Measurements from ENCODE around the gene MAPKAP1.

Gene MAPKAP1

GRCh38 chr9:125511789-125512660 is 195.0 kb downstream of the MAPKAP1 start:
- Histone ChIP-seq H3K36me3 (ENCODE audit: control insufficient read depth, low read length) (no peaks in the 10 kb centered on the region), H4K20me1 (ENCODE audit: control insufficient read depth, insufficient read depth, low read depth, low read length) (no peaks in the 10 kb centered on the region), H3K27ac (ENCODE audit: low read depth, low read length) (no peak overlapping the region), H3K27me3 (ENCODE audit: control insufficient read depth, low read length) (no peaks in the 10 kb centered on the region), H3K4me1 (ENCODE audit: control insufficient read depth, low read length) (no peaks in the 10 kb centered on the region), H3K79me2 (ENCODE audit: control insufficient read depth, low read length) (no peaks in the 10 kb centered on the region), H3K9me3 (ENCODE audit: control insufficient read depth, insufficient read depth, low read length) (no peaks in the 10 kb centered on the region), H3K9me2 (replicated peaks; ENCODE audit: control insufficient read depth, low read length) (no peaks in the 10 kb centered on the region), H3K4me3 (ENCODE audit: low read length) (no peak overlapping the region), H3F3A (ENCODE audit: control insufficient read depth, insufficient read depth) (no peaks in the 10 kb centered on the region), H3K4me2 (ENCODE audit: low read length) (no peak overlapping the region)
- TF ChIP-seq, protein P1, sequence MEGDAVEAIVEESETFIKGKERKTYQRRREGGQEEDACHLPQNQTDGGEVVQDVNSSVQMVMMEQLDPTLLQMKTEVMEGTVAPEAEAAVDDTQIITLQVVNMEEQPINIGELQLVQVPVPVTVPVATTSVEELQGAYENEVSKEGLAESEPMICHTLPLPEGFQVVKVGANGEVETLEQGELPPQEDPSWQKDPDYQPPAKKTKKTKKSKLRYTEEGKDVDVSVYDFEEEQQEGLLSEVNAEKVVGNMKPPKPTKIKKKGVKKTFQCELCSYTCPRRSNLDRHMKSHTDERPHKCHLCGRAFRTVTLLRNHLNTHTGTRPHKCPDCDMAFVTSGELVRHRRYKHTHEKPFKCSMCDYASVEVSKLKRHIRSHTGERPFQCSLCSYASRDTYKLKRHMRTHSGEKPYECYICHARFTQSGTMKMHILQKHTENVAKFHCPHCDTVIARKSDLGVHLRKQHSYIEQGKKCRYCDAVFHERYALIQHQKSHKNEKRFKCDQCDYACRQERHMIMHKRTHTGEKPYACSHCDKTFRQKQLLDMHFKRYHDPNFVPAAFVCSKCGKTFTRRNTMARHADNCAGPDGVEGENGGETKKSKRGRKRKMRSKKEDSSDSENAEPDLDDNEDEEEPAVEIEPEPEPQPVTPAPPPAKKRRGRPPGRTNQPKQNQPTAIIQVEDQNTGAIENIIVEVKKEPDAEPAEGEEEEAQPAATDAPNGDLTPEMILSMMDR (IDR thresholded peaks at IDR 0.05; ENCODE audit: low read depth, low read length, poor library complexity, severe bottlenecking), result no peak
- TF ChIP-seq EZH2phosphoT487 (IDR thresholded peaks at IDR 0.05; ENCODE audit: borderline replicate concordance, low read length), result no peak

GRCh38 chr9:125510980-125511379 is 196.0 kb downstream of the MAPKAP1 start:
- Histone ChIP-seq H3K36me3 (ENCODE audit: control insufficient read depth, low read length) (no peaks in the 10 kb centered on the region), H3F3A (ENCODE audit: control insufficient read depth, insufficient read depth) (no peaks in the 10 kb centered on the region), H4K20me1 (ENCODE audit: control insufficient read depth, insufficient read depth, low read depth, low read length) (no peaks in the 10 kb centered on the region), H3K27ac (ENCODE audit: low read depth, low read length) (no peak overlapping the region), H3K9me2 (replicated peaks; ENCODE audit: control insufficient read depth, low read length) (no peaks in the 10 kb centered on the region), H3K4me1 (ENCODE audit: control insufficient read depth, low read length) (no peaks in the 10 kb centered on the region), H3K4me3 (ENCODE audit: low read length) (no peak overlapping the region), H3K4me2 (ENCODE audit: low read length) (no peak overlapping the region), H3K79me2 (ENCODE audit: control insufficient read depth, low read length) (no peaks in the 10 kb centered on the region), H3K9me3 (ENCODE audit: control insufficient read depth, insufficient read depth, low read length) (no peaks in the 10 kb centered on the region), H3K27me3 (ENCODE audit: control insufficient read depth, low read length) (no peaks in the 10 kb centered on the region)
- TF ChIP-seq EZH2phosphoT487 (IDR thresholded peaks at IDR 0.05; ENCODE audit: borderline replicate concordance, low read length), result no peak

DNA sequence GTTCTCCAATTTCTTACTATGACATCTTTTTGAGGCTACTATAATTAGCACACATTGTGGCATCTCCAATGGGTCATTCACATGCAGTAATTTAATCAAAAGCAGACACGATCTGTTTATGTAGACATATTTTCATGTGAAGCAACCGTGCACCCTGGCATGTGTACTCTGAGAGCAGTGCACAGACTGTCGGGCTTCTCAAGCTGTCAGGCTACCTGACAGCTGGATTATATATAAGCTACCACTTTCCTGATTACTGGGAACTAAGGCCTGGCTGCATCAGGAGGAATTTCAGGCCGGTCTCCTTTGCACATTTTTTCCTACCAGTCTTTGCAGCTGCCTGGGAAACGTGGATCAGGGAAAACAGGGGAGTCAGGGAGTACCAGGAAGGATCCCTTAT is 197.5 kb downstream of the MAPKAP1 start:
- no peaks in the 10 kb centered on the region for H3K79me2 ChIP-seq (ENCODE audit: control insufficient read depth, low read length)
- no peak overlapping the region for H3K27ac ChIP-seq (ENCODE audit: low read depth, low read length)
- no peak for TF ChIP-seq EZH2phosphoT487 (IDR thresholded peaks at IDR 0.05; ENCODE audit: borderline replicate concordance, low read length)
- TF ChIP-seq, protein P1 (IDR thresholded peaks at IDR 0.05; ENCODE audit: low read depth, low read length, poor library complexity, severe bottlenecking), result no peak
- no peaks in the 10 kb centered on the region for H3K36me3 ChIP-seq (ENCODE audit: control insufficient read depth, low read length)
- no peaks in the 10 kb centered on the region for H4K20me1 ChIP-seq (ENCODE audit: control insufficient read depth, insufficient read depth, low read depth, low read length)
- H3K4me3 ChIP-seq (ENCODE audit: low read length), result no peak overlapping the region
- H3F3A ChIP-seq (ENCODE audit: control insufficient read depth, insufficient read depth), result no peaks in the 10 kb centered on the region
- no peaks in the 10 kb centered on the region for H3K4me1 ChIP-seq (ENCODE audit: control insufficient read depth, low read length)
- H3K9me2 ChIP-seq (replicated peaks; ENCODE audit: control insufficient read depth, low read length), result no peaks in the 10 kb centered on the region
- no peaks in the 10 kb centered on the region for H3K27me3 ChIP-seq (ENCODE audit: control insufficient read depth, low read length)
- H3K4me2 ChIP-seq (ENCODE audit: low read length), result no peak overlapping the region
- no peaks in the 10 kb centered on the region for H3K9me3 ChIP-seq (ENCODE audit: control insufficient read depth, insufficient read depth, low read length)

DNA sequence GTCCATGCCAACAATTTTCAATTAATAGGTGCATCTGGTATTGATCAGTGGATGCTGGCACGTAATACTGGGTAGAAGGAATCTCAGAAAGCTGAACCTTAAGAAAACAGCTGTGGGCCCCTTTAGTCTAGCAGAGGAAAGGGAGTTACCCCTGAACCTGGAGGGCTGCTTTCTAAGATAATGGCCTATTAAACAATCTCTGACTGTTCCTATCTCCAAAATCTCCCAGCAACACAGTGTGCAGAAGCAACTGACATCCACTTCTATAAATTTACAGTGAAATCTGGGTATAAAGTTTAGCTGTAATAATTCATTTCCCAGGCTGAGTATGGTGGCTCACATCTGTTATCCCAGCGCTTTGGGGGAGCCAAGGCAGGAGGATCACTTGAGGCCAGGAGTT is 198.8 kb downstream of the MAPKAP1 start:
- no peaks in the 10 kb centered on the region for H3F3A ChIP-seq (ENCODE audit: control insufficient read depth, insufficient read depth)
- H3K79me2 ChIP-seq (ENCODE audit: control insufficient read depth, low read length), result no peaks in the 10 kb centered on the region
- H3K4me2 ChIP-seq (ENCODE audit: low read length), result no peak overlapping the region
- H3K4me3 ChIP-seq (ENCODE audit: low read length), result no peak overlapping the region
- no peak overlapping the region for H3K27ac ChIP-seq (ENCODE audit: low read depth, low read length)
- no peak for TF ChIP-seq EZH2phosphoT487 (IDR thresholded peaks at IDR 0.05; ENCODE audit: borderline replicate concordance, low read length)
- TF ChIP-seq, protein P1 (IDR thresholded peaks at IDR 0.05; ENCODE audit: low read depth, low read length, poor library complexity, severe bottlenecking), result no peak
- no peaks in the 10 kb centered on the region for H3K36me3 ChIP-seq (ENCODE audit: control insufficient read depth, low read length)
- no peaks in the 10 kb centered on the region for H3K9me3 ChIP-seq (ENCODE audit: control insufficient read depth, insufficient read depth, low read length)
- no peaks in the 10 kb centered on the region for H3K27me3 ChIP-seq (ENCODE audit: control insufficient read depth, low read length)
- H3K4me1 ChIP-seq (ENCODE audit: control insufficient read depth, low read length), result no peaks in the 10 kb centered on the region
- H3K9me2 ChIP-seq (replicated peaks; ENCODE audit: control insufficient read depth, low read length), result no peaks in the 10 kb centered on the region
- no peaks in the 10 kb centered on the region for H4K20me1 ChIP-seq (ENCODE audit: control insufficient read depth, insufficient read depth, low read depth, low read length)
